Bronchial epithelial cell (primary cell): Measurements from ENCODE around the gene DLGAP1. TPM values are rescaled to one million over a fixed set of nuclear protein-coding genes. Genes with fewer than 3 reads are reported as not detected.
"Not testable (repeated sequence)": the region's sequence is repeated elsewhere in the genome, so short reads cannot be mapped to it uniquely, and the experiment has no call there.

ENCODE experiments used
- DNase-seq: peaks from one replicate; pipeline ENCODE4 v3.0.0-alpha.2; 2010; ENCODE audit warnings: low read depth
- FAIRE-seq: peaks from 2 replicates; lab custom pipeline; 2011; peaks lifted over from hg19 to GRCh38; lab: Jason Lieb, UNC
- H3K27me3 ChIP-seq: 2 replicates; pipeline ENCODE4 v1.5.1; 2011; ENCODE audit warnings: low read length; ENCODE audit not compliant: control insufficient read depth, insufficient read depth
- H3K36me3 ChIP-seq: 2 replicates; pipeline ENCODE4 v1.5.1; 2011; ENCODE audit warnings: low read length; ENCODE audit not compliant: control insufficient read depth, insufficient read depth
- H3K4me3 ChIP-seq: 2 replicates; pipeline ENCODE4 v1.5.1; 2011; ENCODE audit warnings: mild to moderate bottlenecking, low read depth, low read length, control low read depth
- CTCF ChIP-seq: IDR thresholded peaks from 2 replicates; pipeline ENCODE4 v1.5.1; 2011; ENCODE audit warnings: mild to moderate bottlenecking, moderate library complexity, low read length, control low read depth, inconsistent platforms; ENCODE audit not compliant: insufficient read depth, severe bottlenecking
- total RNA-seq: library from RNA; depleted of rRNA; stranded (reverse); fragments of >200 nt; gene quantifications from 2 replicates; pipeline ENCODE4 v1.2.1, GENCODE V29; 2014

Gene DLGAP1
- total RNA-seq, 1 donor from 2014 or later = not detected

GRCh38 chr18:3611313-3612090 is 843.6 kb downstream of the DLGAP1 start:
- H3K4me3 ChIP-seq = no peak overlapping the region
- DNase-seq (no peak), FAIRE-seq (no peak)
- no peaks in the 10 kb centered on the region for H3K36me3 ChIP-seq
- no peak for TF ChIP-seq CTCF
- no peaks in the 10 kb centered on the region for H3K27me3 ChIP-seq

DNA sequence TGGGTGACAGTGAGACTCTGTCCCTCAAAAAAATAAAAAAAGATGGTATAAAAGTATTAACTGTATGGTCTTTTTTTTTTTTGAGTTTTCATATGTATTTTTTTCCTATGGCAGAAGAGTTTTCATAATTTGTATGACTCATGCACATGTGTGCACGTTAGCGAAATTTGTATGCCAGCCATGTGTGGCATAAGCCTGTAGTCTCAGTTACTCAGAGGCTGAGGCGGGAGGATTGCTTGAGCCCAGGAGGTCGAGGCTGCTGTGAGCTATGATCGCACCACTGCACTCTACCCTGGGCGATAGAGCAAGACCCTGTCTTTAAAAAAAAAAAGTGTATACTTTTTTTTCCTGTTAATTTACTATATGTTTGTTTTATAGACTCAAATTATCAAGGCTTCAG is 844.3 kb downstream of the DLGAP1 start:
- FAIRE-seq = no peak
- H3K27me3 ChIP-seq = no peaks in the 10 kb centered on the region
- TF ChIP-seq CTCF = no peak
- H3K4me3 ChIP-seq = no peak overlapping the region
- H3K36me3 ChIP-seq = no peaks in the 10 kb centered on the region
- peak; percentile 48 for DNase-seq

DNA sequence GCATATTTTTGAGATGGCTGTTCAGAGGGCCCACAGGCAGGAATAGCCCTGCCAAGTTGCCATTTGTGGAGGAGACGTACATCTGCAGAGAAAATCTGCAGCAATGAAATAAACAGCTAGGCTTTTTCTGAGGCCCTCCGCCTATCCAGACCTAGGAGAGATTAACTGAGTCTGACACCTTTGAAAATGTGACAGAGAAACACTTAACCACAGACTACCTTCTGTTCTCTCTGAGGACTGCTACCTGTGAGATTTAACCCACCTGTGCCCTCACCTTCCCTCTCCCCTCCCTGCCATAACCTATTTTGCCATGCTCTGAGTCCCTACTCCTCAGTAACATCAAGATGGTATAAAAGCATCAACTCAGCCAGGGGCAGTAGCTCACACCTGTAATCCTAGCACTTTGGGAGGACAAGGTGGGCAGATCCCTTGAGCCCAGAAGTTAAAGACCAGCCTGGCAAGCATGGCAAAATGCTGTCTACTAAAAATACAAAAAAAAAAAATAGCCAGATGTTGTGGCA is 844.9 kb downstream of the DLGAP1 start:
- H3K36me3 ChIP-seq = no peaks in the 10 kb centered on the region
- no peak overlapping the region for H3K4me3 ChIP-seq
- no peaks in the 10 kb centered on the region for H3K27me3 ChIP-seq
- FAIRE-seq (no peak), DNase-seq (no peak)
- TF ChIP-seq CTCF = no peak

DNA sequence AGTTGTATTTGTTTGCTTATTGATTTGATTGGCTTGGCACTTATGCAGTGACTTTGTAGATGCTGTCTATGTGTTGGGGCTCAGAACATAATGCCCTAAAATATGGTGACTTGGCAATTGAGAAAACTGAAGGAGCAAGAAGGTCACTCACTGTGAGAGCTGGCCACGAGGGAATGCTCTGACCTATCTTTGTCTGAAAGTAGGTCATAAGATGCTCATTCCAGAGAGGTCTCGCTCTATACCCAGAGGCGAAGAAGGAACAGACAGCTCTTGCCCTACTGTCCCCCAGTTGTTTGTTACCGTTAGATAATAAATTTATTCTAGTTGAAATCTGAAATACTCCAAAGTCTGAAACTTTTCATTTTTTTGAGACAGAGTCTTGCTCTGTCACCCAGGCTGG is 846.6 kb downstream of the DLGAP1 start:
- FAIRE-seq = no peak
- H3K4me3 ChIP-seq = no peak overlapping the region
- no peak for TF ChIP-seq CTCF
- H3K36me3 ChIP-seq = no peaks in the 10 kb centered on the region
- no peak for DNase-seq
- H3K27me3 ChIP-seq = no peaks in the 10 kb centered on the region

- not testable (repeated sequence) for H3K4me3 ChIP-seq, FAIRE-seq, DNase-seq, H3K36me3 ChIP-seq, H3K27me3 ChIP-seq
Observed at GRCh38 chr18:3608099-3608453, 847.0 kb downstream of the DLGAP1 start.

DNA sequence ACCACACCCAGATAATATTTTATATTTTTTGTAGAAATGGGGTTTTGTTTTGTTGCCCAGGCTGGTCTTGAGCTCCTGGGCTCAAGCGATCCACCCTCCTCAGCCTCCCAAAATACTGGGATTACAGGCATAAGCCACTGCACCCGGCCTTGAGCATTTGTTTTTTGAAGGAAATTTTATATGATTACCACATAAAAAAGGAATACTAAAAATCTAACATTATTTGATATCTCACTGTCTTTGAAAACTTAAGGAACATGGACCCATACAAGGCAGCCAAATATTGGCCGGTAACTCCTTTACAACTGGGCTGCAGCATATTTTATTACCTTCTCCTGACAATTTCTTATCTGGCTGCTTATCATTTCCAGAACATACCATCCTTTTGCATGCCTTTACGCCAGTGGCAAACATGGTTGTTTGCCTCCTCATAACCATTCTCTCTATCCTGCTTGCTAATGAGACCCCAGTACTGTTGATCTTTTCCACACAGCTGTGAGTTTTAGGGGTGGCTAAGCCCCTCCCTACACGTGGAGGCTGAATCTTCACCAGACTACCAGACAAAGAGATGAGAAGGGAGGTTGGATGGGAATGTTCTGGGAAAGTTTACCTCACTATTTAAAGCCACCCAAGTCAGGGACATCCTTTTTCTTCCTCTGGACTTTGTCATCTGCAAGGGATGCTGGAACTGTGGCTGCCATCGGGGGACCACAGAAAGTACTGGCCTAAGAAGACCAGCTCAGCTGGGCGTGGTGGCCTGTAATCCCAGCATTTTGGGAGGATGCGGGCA is 847.6 kb downstream of the DLGAP1 start:
- Histone ChIP-seq H3K36me3 (no peaks in the 10 kb centered on the region), H3K27me3 (no peaks in the 10 kb centered on the region), H3K4me3 (no peak overlapping the region)
- no peak for FAIRE-seq
- DNase-seq = no peak
- no peak for TF ChIP-seq CTCF

GRCh38 chr18:3606863-3607262 is 848.2 kb downstream of the DLGAP1 start:
- H3K27me3 ChIP-seq, DNase-seq, FAIRE-seq, H3K36me3 ChIP-seq, H3K4me3 ChIP-seq: not testable (repeated sequence)
